Fibroblast of skin of scalp (primary cell): ENCODE results near the gene APBA2.
"Not testable (repeated sequence)": the region's sequence is repeated elsewhere in the genome, so short reads cannot be mapped to it uniquely, and the experiment has no call there.

Experiments
- DNase-seq: peaks from one replicate; pipeline ENCODE4 v3.0.0-alpha.2; 2013

The APBA2 gene

DNA sequence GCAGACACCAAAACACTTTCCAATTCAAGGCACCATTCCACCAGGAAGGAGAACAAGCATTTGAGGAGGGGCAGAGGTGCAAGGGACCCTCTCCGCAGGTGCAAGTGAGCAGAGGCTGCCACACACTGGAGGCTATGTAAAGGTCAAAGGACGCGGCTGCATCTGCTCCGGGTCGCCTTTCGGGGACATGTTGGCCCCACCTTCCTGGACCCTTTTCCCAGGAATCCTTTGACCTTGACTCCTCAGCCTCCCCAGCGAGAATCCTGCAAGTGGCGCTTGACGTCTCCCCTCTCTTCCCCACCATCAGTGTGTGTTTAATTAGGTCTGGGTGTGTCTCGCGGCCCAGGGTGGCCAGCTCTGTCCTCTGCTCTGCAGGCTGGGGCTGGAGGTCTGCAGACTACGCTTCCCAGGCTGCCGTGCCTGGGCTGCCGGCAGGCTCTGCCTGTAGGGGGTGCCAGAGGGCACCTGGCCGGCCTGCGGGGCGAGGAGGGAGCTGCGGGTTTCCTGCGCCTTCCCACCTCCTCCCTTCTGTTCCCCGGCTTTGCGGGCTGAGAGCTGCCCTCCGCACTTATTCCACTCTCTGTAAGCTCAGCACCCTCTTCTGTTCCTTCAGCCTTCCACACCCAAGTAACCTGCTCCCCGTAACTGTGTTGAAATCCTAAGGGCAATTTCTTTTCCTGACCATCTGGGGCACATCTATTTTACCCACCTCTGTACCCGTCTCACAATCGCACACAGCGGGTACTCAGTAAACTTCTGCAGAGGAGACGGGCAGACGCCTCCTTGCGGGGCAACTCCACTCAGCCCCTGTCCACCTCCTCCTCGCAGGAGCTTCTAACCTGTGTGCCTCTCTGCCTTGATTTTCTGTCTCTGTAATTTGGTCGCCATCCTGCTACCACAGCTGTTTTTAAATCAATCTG is 254.0 kb downstream of the APBA2 start:
- peak; percentile 50 for DNase-seq

DNA sequence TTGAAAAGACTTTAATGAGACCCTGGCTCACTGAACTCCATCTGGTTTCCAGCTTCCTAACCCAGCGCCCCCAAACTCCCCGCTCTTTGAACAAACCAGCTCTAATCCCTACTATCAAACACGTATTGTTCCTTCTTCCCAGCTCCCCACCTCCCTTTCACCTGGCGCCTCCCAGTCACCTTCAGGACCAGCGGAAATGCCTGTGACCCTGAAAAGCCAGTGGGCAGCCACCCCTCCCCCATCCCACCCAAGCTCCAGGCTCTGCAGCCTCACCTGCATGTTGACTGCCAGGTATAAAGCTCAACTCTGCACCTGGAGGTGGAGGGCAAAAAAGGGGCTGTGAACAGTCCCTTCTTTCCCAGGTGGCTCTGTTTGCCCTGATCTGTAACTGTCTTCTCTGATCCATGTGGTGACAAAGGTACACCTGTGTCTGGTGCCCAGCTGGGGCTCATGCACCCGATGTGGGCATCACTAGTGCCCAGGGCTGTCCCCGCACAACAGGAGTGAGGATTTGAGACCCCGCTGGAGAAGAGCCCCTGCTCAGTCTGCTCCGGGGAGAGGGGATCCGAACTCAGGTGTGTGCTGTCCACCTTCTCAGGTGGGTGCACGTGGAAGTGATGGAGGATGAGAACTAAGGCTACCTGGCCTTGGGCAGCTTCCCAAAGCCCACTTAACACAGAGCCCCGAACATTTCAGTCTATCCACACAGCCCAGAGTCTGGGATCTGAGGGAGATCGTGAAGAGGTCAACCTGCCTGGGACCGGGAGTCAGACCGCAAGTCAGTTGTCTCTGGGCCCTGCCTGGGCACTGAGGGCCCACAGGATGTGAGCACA is 254.9 kb downstream of the APBA2 start:
- DNase-seq, result no peak

DNA sequence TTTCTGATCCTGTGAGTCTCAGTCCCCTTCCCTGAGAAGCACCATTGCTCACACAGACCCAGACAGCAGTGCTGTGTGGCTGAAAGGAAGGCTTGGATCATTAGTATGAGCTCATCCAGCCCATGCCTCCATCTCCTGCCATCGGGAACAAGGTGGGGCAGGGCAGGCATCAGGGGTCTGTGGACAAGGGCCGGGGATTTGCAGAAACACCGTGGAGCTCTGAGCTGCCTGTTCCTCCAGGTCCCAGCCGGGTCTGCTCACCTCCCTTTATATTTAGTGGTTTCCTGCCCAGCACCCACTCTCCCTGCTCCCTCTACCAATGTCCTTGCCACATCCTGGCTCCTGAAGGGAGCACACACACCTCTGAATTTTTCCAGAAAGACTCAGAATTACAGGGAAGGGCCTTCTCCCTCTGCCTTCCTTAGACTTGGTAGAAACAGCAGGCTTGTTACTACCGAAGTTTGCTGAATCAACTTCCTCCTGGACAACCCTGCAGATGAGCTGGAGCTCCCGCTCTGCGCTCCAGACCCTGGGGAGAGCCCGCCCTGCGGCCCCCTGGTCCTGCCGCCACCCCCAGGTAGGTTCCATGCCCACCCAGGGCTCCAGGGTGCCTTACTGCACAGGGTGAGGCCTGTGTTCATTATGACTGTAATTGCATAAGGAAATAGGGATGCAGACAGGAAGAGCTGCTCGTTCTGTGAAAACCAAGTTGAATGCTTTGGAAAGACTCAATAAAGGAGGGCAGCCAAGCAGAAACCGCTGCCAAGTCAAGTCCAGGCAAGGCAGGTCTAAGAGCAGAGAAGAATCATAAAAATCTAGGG is 255.7 kb downstream of the APBA2 start:
- no peak for DNase-seq

DNA sequence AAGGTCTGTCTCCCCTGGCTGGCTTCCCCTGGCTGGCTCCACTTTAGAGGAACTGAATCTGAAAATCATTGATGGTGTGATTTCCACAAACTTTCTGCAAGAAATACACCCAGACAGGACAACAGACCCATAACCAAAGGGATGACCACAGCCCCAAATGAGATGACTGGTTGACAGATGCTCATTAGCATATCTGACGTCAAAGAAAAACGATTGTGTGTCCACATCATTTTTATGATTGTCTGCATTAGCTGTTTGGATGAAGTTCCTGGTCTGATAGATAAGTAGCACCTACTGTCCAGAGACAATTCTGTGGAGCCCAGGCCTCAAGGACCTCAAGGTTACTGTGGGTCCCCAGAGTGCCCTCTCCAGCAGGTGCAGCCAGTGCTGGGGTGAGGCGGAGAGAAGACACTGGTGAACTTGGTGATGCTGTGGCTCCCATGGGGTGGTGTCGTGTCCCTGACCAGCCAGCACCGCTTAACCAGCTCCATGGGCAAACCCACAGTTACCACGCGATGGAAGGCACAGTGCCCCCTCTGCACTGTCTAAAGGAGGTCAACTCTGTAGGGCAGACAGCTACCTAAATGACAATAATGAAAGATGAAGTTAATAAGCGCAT is 256.5 kb downstream of the APBA2 start:
- DNase-seq, result no peak

DNA sequence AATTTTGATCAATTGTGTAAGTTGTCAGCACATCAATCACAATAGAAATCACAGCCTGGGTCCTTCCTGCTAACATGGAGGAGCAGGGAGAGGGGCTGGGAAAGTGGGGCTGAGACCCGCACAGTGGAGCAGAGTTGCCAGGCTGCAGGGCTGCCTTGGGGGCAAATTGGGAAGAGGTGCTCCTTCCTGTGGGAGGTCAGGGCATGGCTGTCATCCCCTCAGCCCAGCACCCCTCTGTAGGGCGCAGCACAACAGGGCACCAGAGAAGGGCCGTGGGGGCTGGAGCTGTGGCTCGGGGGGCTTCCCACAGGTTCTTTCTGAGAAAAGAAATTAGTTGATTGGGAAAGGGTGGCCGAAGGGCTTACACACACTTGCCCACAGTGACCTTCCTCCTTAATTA is 257.5 kb downstream of the APBA2 start:
- no peak for DNase-seq

DNA sequence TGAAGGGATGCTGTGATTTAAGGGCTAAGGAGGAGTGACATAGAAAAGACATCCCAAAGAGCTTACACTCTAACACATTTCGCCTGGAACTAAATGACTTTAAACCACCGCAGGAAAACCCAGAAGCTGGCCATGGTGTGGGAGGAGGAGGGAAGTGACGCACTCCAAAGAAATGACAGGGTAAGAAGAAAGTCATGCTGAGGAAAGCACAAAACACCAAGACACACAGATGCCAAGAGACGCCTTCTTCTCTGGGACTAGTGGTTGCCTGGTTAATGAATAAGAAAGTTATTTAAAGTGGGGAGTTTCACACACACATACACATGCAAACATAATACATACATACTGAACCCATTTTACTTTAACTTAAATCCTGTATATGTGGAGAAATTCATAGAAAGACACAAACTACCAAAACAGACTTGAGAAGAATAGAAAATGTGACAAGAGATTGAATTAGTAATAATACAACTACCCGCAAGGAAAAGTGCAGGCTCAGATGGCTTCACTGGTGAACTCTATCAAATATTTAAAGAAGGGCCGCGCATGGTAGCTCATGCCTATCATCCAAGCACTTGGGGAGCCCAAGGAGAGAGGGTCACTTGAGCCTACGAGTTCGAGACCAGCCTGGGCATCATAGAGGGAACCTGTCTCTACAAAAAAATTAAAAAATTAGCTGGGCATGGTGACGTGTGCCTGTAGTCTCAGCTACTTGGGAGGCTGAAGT is 258.3 kb downstream of the APBA2 start:
- DNase-seq, result peak; percentile 82

DNA sequence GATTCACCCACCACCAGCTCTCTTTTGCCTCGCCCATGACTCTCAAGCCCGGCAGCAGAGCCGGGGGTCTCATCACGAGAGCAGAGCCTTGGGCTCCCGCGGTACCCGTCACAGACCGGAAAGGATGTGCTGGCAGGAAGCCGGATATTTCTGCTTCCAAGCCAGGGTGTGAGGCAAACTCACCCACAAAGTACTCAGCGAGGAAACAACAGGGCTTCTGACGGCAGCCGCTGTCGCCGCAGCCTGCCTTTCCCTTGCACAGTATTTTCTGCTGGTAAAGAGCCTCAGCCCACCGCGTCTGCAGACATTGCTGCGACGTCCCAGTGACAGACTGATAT is 263.9 kb downstream of the APBA2 start:
- no peak for DNase-seq

DNA sequence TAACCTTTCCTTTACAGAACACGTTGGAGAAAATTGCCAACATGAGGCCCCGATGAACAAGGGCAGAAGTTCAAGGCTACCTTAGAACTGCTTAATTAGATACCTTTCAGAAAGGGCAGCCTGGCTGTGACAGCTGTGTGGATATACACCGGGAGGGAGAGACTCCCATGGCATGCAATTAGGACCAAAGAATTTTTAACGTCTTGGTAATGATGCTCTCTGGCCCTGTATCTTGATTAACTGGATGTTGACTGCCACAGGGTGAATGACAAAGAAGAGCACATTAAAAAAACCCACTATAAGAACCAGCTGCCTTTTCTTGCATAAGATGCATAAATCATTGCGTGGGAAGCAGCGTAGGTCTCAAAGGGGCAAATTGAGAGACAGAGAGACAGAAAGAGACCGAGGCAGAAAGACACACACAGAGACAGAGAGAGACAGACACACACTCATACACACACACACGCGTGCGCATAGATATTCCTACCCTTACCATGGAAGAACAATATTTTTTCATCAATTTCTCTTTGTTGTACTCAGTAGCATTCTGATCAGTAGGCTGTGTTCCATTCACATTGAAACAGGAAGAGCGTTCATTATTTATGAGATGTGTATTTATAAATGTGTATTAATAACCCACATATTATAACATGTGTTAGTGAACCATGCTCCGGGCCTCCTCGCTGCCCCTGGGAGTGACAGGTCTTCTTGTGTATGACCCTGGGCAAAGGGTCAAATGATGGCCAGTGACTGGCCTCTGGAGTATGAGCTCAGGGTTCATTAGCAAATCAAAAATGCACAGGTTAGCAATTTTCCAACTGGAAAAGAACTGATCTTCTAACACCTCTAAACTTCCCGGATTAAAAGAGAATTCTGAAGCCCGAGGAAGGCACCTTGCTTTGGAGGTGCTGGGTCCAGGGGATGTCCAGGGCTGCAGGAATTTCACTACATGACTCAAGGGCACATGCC is 265.0 kb downstream of the APBA2 start:
- DNase-seq, result no peak

DNA sequence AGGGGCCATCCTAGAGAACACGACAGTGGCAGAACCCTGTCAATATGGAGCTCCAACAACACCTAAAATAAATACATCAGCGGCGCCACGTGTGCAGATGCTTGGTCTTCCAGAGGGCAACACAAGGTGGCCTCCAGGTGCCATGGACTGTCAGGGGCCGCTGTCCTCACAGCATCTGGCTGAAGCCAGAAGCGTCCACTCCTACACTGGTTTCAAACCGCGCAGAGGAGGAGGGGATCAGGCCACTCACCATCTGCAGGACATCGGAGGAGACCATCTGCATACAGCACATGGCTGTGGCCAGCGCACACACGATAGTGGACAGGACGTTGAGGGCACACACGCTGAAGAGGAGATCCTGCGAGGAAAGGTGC is 265.7 kb downstream of the APBA2 start:
- DNase-seq, result no peak

DNA sequence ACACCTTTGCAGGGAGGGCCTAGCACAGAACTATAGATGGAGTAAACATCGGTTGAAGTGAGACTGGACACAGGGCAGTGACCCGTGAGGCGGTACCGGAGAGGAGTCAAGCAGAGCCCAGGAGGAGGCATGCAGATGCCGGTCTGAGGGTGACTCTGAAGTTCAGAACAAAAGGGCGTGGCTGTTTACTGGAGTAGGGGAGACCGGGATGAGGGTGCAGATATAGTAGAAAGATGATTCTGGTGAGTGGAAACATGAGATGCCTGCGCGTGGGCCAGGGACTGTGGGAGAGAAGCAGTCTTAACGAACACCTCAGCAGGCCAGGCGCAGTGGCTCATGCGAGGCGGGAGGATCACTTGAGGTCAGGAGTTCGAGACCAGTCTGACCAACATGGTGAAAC is 270.7 kb downstream of the APBA2 start:
- DNase-seq, result no peak

DNA sequence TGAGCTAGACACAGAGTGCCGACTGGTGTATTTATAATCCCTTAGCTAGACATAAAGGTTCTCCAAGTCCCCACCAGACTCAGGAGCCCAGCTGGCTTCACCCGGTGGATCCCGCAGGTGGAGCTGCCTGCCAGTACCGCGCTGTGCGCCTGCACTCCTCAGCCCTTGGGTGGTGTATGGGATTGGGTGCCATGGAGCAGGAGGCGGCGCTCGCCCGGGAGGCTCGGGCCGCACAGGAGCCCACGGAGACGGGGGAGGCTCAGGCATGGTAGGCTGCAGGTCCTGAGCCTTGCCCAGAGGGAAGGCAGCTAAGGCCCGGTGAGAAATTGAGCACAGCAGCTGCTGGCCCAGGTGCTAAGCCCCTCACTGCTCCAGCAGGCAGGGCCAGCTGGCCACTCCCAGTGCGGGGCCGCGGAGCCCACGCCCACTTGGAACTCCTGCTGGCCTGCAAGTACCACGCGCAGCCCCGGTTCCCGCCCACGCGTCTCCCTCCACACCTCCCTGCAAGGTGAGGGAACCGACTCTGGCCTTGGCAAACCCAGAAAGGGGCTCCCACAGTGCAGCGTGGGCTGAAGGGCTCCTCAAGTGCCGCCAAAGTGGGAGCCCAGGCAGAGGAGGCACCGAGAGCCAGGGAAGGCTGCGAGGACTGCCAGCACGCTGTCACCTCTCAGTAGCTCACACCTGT is 274.1 kb downstream of the APBA2 start:
- no peak for DNase-seq

DNA sequence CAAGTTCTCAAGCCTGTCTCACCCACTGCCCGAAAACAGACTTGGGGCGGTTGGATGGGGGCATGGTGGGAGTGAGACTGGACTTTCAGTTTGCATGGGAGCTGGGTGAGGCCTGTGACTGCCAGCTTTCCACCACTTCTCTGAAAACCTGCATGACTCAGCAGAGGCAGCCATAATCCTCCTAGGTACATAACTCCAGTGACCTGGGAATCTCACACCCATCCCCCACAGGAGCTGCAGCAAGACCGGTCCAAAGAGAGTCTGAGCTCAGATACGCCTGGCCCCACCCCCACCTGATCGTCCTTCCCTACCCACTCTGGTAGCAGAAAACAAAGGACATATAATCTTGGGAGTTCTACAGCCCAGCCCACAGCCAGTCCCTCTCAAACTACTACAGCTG is 276.6 kb downstream of the APBA2 start:
- no peak for DNase-seq

DNA sequence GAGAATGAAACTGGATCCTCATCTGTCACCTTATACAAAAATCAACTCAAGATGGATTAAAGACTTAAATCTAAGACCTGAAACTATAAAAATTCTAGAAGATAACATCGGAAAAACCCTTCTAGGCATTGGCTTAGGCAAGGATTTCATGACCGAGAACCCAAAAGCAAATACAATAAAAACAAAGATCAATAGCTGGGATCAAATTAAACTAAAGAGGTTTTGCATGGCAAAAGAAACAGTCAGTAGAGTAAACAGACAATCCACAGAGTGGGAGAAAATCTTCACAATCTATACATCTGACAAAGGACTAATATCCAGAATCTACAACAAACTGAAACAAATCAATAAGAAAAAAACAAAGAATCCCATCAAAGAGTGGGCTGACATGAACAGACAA is 281.3 kb downstream of the APBA2 start:
- not testable (repeated sequence) for DNase-seq
